Keratinocyte (primary cell): ENCODE data around the gene SP7.

Experiments used
- CTCF ChIP-seq, 3 experiments: IDR thresholded peaks in 1 of 3; conservative IDR thresholded peaks in 1 of 3; optimal IDR thresholded peaks in 1 of 3; 2 replicates in 2 of 3; 3 replicates in 1 of 3; pipeline versions ENCODE3 to v1.5.1; 2011; ENCODE audit warnings: low read length in 3 of 3, mild to moderate bottlenecking in 3 of 3, moderate library complexity in 2 of 3, control low read depth in 1 of 3, inconsistent platforms in 1 of 3; ENCODE audit not compliant: insufficient read depth in 2 of 3; ENCODE audit errors: extremely low read depth in 1 of 3
- EZH2 ChIP-seq: IDR thresholded peaks from one replicate; pipeline ENCODE4 v1.6.1; 2012; ENCODE audit warnings: inconsistent platforms, mild to moderate bottlenecking, low read length, moderate library complexity

GRCh38 chr12:53358836-53359419 is 22.8 kb upstream of the SP7 start:
- TF ChIP-seq CTCF (optimal IDR thresholded peaks at IDR 0.05 in 1 of 3, IDR thresholded peaks at IDR 0.05 in 1 of 3, conservative IDR thresholded peaks at IDR 0.05 in 1 of 3; ENCODE audit: extremely low read depth in 1 of 3, insufficient read depth in 2 of 3, low read length in 3 of 3) (no peak), EZH2 (no peak)
